Stimulated activated CD4-positive, alpha-beta T cell treated with anti-CD3 and anti-CD28 coated beads, Interleukin-1b, Interleukin-23, amount 100 ng/mL, for 48 hours (primary cell): ENCODE results near the gene TUBGCP5.
"Not testable (repeated sequence)": the region's sequence is repeated elsewhere in the genome, so short reads cannot be mapped to it uniquely, and the experiment has no call there.

Experiments used
- DNase-seq: peaks from one replicate; pipeline ENCODE4 v3.0.0-alpha.2; 2020

The TUBGCP5 gene

DNA sequence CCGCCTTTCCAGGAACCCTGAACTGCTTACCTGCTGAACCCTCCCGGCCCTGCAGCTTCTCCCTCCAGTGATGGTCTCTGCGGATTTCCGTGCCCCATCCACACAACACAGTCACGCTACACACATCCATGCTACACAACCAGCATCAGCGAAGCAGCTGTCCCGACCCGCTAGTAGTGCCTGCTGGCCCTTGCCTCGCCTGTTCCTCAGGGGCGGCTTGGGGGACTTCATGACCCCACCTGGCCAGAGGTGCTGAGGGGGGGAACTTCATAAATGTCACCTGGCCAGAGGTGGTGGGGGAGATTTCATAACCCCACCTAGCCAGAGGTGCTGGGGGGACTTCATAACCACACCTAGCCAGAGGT, 530 bp upstream of the TUBGCP5 start:
- DNase-seq = no peak

DNA sequence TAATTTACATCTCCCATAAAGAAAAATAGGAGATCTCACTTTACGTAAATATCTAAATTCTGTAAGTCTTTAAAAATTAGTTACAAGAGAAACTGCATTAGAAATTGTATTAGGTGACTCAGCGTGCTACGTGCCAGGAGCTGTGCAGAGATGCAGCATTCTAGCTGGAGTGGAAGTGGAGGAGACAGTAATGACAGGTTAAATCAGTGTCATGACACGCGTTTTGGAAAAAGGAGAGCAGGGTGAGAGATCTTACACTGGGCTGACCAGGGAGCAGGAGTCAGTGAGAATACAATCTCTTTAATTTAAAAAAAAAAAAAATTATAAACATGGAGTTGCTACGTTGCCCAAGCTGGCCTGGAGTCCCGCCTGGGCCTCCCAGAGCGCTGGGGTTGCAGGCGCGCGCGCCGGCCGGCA, 635 bp downstream of the TUBGCP5 start:
- DNase-seq = no peak

- DNase-seq = peak; percentile 52
These were observed 3.3 kb downstream of the TUBGCP5 start for GRCh38 chr15:23035964-23036566.

GRCh38 chr15:23033979-23034378, 5.4 kb downstream of the TUBGCP5 start:
- DNase-seq = no peak

- DNase-seq = no peak
These were observed 13.2 kb downstream of the TUBGCP5 start for GRCh38 chr15:23026218-23026617.

- no peak for DNase-seq
These were observed 17.2 kb downstream of the TUBGCP5 start for GRCh38 chr15:23022156-23022555.

DNA sequence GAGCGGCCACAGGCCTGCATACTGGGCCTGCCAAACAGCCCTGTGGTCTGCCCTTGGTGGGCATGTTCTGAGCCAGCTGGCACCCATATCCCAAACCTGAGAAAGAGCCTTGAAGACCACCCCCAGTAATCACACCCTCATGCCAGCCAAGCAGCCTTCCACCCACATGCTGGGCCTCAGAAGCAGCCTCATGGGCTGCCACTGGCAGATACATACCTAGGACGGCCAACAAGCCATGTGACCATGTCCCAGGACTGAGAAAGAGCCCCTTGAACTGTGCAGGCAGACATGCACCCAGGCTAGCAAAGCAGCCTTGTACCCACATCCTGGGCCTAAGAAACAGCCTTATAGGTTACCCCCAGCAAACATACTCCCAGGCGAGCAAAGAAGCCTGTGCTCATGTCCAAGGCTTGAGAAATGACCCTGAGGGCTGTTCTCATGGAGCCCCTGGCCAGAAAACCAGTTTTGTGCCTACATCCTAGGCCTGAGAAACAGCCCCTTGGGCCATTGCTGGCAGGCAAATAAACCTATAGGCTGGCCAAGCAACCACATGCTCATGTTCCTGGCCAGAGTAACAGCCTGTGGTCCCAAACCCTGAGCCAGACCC, 24.9 kb downstream of the TUBGCP5 start:
- no peak for DNase-seq

GRCh38 chr15:23013681-23014080, 25.7 kb downstream of the TUBGCP5 start:
- DNase-seq = no peak

DNA sequence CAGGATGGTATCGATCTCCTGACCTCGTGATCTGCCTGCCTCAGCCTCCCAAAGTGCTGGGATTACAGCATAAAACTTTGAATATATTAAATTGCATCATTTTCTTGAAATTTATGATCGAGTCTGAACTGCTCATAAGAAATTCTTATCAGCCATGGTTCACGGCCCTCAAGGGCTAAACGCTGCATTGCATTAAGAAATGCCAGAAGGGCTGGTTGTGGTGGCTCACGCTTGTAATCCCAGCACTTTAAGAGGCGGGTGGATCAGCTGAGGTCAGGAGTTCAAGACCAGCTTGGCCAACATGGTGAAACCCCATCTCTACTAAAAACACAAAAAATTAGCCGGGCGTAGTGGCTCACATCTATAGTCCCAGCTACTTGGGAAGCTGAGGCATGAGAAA, 26.8 kb downstream of the TUBGCP5 start:
- DNase-seq = not testable (repeated sequence)

- DNase-seq = no peak
These were observed 35.6 kb downstream of the TUBGCP5 start for GRCh38 chr15:23003736-23004135.

- DNase-seq = no peak
These were observed 36.4 kb downstream of the TUBGCP5 start for GRCh38 chr15:23002920-23003319.

DNA sequence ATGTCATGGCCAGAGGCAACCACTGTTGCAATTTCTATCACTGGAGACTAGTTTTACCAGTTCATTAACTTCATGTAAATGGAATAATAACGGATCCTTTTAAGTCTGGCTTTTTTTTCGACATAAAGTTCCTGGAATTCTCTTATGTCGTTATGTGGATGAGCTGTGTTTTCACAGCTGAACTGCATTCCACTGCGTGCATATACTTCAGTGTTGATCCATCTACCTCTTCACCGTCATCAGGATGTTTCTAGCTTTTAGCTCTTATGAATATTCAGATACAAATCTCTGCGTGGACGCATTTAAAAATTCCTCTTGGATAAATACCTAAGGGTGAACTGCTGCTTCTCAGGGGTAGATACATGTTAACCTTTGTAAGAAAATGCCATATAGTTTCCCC, 43.6 kb downstream of the TUBGCP5 start:
- DNase-seq = no peak

DNA sequence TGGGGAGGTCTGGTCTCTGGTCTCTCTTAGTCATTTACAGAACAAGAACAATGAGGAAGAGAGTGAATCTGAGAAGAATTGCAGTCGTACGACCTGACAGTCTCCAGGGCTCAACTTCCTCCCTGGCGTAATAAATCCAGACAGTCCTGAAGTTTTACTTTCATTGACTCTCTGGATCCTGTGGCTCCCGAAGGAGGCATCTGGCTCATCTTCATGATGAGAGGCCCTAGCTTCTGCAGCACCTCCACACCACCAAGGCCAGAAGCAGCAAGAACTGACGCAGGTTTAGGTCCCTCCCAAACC, 47.4 kb downstream of the TUBGCP5 start:
- DNase-seq = no peak

GRCh38 chr15:22989576-22990477, 49.5 kb downstream of the TUBGCP5 start:
- no peak for DNase-seq

- no peak for DNase-seq
These were observed 50.6 kb downstream of the TUBGCP5 start for GRCh38 chr15:22988811-22989210.

GRCh38 chr15:22981931-22982330, 57.4 kb downstream of the TUBGCP5 start:
- DNase-seq = not testable (repeated sequence)

- DNase-seq = no peak
These were observed 58.1 kb downstream of the TUBGCP5 start for GRCh38 chr15:22981051-22981840.

DNA sequence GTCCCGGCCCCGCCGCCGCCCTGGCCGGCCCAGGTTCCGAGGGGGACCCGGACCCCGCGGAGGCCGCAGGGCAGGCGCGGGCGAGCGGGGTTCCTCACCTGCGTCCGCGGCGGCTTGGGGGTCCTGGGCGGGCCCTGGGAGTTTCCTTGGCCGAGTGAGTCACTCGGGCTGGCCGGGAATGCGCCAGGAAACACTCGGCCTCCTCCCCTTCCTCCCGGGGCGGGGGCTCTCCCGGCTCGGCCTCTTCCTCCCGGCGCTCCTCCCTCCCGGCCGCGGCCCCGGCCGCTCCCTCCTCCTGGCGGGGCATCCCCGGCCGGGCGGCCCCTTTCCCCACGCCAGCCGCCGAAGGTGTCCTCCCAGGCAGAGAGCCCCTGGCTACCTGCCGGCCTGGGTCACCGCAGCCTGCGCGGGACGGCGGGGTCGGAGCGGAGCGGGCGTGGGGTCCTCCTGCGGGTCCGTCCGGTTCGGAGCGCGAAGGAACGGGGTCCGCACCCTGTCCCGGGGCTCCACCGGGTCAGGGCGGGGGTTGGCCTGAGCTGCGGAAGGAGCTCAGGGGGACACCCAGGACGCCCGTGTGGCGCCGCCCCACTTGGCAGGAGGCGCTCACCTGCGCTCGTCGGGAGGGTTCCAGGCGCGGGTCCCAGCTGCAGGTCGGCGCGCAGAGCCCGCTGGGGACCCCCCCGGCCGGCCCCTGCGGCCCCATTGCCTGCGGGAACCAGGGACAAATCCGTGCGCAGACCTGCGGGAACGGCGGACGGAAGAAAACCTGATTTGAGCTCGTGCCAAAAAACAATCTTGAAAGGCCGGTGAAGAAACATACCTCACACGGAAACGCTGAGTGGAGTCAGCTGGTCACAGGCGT, 58.9 kb downstream of the TUBGCP5 start, which contains the start of gene CYFIP1:
CYFIP1 (minus strand) TSS at position 180 of the 862 bp plus-strand sequence. CDS start 33,083 bp downstream, outside the sequence.
- peak; percentile 7 for DNase-seq

DNA sequence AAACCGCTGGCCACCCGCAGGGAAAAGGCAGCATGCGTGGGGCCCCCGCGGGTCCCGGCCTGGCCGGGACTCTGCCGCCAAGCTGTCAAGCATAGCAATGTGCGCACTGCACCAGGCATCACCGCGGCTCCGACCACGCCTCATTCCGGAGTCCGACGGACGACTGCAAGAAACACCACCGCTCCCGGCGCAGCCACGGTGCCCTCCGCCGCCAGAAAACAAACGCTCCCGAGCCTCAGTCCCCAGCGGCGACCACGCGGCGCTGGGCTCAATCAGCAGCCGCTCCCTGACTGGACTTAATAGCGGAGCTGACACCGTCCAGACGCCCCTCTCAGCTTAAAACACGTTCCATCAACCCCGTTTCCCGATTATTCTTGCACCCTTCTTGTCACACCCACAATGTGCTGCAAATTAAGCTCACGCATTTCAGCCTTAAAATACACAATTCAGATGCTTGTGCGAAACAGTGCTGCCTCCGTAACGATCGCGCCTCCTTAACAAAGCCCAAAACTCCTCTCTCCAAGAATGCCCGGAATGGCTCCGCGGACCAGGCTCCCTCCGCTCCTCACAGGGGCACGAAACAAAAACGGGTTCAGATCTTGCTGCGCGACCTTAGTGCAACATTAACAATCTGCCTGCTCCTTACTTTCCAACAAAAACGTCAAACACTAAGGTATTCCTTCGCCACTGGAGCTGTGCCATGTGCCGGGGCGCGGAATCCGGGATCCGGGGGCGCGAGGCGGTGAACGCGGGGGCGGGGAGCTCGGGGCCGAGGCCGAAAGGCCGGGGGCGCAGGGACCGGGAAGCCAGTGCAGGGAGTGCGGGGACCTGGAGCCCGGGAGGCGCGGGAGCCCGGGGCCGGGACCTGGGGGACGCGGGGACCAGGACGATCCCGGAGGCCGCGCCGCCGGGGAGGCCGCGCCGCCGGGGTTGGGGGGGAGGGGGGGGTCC, 59.9 kb downstream of the TUBGCP5 start:
- peak; percentile 30 for DNase-seq

DNA sequence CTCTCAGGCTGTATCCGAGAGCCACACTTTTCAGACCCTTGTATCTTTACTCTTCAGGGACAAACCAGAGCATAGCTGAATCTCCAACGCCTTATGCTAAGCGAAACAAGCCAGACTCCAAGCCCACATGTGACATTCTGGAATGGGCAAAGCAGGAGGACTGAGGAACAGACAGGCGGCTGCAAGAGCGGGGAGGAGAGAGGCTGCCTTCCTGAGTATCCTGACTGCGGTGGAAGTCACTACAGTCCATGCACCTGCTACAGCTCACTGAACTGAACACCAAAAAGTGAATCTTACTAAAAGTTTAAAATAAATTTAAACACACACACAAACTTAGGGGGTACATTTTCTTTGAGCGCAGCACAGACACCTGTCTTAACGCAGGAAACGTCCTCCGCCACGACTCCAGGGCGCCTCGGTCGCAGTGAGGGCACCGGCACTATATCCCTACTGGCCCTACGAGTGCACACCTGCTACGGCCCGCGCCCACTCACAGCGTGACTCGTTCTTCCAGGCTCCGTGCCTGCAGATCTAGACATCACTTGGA, 60.6 kb downstream of the TUBGCP5 start:
- peak; percentile 5 for DNase-seq

DNA sequence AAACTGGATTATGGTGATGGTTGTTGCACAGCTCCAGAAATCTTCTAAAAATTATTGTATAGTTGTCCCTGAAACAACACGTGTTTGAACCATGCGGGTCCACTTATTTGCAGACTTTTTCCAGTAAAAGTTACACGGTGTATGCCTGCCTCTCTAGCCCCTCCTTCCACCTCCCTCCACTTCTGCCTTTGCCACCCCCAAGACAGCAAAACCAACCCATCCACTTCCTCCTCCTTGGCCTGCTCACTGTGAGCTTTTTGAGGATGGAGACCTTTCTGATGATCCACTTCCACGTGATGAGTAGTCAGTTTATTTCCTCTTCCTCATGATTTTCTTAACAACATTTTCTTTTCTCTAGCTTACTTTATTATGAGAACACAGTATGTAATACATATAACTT, 64.6 kb downstream of the TUBGCP5 start:
- DNase-seq = no peak
